SH-SY5Y (cell line): Measurements from ENCODE around the gene TMEM25.

Experiments used
- GATA2 ChIP-seq: IDR thresholded peaks from 2 replicates; pipeline ENCODE4 v1.6.1; 2011; ENCODE audit warnings: mild to moderate bottlenecking, low read depth, low read length
- GATA3 ChIP-seq: IDR thresholded peaks from 2 replicates; pipeline ENCODE4 v1.6.1; 2011; ENCODE audit warnings: low read depth, mild to moderate bottlenecking, low read length, moderate library complexity

The TMEM25 gene

DNA sequence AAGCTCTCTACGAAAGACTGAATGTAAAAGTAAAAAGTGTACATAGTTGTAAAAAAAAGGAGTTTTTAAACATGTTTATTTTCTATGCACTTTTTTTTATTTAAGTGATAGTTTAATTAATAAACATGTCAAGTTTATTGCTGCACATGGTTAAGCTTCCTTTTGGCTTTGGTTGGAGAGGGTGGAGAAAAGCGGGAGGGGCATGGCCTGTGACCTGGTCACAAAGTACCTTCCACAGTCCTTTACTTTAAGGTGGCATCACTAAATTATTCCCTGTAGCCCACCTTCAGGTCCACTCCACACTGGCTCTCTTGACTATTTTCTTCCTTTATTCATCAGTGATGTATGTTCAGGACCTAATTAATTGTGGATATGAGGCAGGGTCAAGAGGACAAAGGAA is 4.3 kb upstream of the TMEM25 start:
- TF ChIP-seq GATA2, result no peak
- TF ChIP-seq GATA3, result no peak

DNA sequence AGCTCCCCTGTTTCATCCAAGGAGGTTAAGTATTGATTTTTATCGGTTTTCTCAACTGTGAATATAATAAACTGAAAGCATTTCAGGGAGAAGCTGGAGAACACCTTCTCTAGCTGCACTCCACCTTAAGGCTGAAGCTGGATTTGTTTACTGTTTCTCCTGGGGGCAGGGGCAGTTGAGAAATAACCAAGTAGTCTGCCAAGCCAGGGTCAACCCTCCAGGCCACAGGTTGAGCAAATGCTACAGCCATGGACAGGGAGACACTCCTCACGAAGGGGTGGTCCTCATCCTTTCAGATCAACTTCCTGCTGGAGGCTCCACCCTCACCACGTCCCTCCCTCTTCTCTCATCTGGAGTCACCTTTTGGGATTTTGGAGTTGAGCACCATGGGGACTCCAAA is 3.9 kb upstream of the TMEM25 start, which contains the start of gene TTC36:
Gene TTC36 (plus strand): TSS at position 366 of the 400 bp plus-strand sequence. CDS start 21 bp downstream, at position 387.
- TF ChIP-seq GATA2 (no peak), GATA3 (no peak)

DNA sequence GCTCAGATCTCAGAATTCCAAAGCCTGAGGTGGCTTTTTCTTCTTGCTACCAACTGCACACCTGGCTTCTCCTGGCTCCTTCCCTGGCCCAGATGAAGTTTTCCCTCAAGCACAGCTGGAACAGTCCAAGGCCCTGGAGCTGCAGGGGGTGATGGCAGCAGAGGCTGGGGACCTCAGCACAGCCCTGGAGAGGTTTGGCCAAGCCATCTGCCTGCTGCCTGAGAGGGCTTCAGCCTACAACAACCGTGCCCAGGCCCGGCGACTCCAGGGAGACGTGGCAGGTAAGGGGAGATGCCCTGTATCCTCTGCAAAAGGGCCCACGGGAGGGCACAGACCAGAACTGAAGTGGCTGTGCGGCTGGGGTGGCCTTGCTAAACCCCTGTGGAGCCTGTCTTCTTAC is 2.5 kb upstream of the TMEM25 start:
- no peak for TF ChIP-seq GATA2
- no peak for TF ChIP-seq GATA3

DNA sequence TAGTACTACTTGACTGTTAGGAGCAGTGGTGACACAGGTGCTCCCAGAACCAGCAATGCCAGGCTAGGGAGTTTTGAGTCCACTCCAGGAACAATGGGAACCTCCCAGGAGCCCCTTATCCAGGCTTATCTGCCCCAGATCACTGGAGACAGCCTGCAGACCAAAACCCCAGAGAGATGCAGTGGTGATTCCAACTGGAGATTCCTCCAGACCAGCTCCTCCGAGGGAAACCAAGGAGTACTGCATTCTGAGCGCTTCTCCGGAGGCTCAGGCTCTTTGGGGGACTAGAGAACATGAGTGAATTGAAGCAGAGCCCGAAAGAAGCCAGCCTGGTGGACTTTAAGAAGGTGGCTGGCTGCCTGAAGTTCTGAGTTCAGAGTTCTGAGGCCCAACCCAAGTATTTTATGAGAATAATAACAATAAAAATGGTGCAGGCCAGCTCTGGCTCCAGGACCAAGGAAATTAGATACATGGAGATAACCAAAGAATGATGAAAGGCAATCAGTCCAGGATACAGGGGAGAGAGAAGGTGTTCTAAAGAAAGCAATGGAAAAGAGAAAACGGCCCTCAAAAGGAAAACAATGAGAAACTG is 1.3 kb upstream of the TMEM25 start:
- TF ChIP-seq GATA2 (no peak), GATA3 (no peak)

DNA sequence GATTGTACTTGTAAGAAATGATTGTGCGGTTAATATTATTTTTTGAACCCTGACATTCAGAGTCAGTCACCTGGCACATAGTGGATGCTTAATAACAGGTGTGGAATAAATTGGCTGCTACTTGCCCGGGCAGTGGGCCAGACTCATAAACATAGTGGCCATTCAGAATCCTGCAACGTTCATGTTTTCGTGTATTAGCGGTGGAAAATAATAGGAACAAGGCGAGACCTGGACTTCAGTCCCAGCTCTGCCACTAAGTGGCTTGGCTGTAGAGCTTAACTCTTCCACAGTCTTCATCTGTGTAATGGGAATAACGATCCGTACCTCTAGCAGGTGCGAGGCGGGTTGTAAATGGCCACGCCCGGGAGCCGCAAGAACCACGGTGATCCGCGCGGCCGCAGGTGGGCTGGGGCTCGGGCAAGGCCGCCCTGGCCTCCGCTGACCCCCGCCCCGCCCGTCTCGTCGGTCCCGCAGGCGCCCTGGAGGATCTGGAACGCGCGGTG is 761 bp upstream of the TMEM25 start:
- TF ChIP-seq GATA2 (no peak), GATA3 (no peak)

DNA sequence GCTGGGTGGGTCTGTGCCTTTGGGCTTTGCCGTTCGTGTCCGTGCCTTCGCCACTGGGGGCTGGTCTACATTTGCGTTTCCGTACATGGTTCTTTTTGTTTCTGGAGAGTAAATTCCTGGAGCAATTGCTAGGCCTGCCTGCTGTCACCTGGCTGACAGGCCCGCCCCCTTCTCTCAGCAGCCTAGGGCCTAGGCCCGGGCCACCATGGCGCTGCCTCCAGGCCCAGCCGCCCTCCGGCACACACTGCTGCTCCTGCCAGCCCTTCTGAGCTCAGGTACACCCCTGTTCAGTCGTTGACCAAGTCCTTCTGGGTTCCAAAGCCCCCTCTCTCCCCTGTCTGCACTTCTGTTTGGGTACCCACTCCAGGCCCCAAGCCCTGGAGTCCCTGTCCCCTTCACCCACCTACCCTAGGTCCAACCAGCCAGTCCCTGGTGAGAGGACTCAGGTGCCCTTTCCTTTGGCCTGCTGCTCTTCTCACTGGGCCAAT is 649 bp downstream of the TMEM25 start:
- no peak for TF ChIP-seq GATA3
- TF ChIP-seq GATA2, result no peak

DNA sequence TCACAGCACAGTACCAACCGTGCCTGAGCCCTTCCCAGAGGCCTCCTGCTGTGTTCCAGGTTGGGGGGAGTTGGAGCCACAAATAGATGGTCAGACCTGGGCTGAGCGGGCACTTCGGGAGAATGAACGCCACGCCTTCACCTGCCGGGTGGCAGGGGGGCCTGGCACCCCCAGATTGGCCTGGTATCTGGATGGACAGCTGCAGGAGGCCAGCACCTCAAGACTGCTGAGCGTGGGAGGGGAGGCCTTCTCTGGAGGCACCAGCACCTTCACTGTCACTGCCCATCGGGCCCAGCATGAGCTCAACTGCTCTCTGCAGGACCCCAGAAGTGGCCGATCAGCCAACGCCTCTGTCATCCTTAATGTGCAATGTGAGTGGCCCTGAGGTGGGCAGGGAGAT is 1.1 kb downstream of the TMEM25 start:
- TF ChIP-seq GATA3, result no peak
- TF ChIP-seq GATA2, result no peak

DNA sequence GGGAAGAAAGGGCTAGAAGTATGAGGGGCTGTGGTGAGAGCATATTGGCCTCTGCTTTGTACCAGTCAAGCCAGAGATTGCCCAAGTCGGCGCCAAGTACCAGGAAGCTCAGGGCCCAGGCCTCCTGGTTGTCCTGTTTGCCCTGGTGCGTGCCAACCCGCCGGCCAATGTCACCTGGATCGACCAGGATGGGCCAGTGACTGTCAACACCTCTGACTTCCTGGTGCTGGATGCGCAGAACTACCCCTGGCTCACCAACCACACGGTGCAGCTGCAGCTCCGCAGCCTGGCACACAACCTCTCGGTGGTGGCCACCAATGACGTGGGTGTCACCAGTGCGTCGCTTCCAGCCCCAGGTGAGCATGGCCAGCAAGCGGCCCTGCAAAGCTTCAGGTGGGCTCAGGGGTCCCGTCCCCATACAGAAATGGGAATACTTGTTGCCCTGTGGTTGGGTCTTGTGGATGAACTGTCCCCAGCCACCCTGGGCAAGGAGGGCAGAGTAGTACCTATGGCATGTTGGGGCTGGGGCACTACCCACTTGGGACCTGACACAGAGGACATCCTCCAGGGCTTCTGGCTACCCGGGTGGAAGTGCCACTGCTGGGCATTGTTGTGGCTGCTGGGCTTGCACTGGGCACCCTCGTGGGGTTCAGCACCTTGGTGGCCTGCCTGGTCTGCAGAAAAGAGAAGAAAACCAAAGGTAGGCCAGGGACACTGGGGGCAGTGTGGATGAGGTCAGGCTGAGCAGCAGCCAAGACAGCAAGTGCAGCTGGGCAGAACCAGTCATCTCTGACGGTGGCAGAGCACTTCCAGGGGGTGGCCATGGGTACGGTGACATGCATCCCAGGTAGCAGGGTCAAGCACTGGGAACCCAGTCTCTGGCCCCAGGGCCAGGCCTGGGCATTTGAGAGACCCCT is 2.1 kb downstream of the TMEM25 start:
- no peak for TF ChIP-seq GATA3
- no peak for TF ChIP-seq GATA2

DNA sequence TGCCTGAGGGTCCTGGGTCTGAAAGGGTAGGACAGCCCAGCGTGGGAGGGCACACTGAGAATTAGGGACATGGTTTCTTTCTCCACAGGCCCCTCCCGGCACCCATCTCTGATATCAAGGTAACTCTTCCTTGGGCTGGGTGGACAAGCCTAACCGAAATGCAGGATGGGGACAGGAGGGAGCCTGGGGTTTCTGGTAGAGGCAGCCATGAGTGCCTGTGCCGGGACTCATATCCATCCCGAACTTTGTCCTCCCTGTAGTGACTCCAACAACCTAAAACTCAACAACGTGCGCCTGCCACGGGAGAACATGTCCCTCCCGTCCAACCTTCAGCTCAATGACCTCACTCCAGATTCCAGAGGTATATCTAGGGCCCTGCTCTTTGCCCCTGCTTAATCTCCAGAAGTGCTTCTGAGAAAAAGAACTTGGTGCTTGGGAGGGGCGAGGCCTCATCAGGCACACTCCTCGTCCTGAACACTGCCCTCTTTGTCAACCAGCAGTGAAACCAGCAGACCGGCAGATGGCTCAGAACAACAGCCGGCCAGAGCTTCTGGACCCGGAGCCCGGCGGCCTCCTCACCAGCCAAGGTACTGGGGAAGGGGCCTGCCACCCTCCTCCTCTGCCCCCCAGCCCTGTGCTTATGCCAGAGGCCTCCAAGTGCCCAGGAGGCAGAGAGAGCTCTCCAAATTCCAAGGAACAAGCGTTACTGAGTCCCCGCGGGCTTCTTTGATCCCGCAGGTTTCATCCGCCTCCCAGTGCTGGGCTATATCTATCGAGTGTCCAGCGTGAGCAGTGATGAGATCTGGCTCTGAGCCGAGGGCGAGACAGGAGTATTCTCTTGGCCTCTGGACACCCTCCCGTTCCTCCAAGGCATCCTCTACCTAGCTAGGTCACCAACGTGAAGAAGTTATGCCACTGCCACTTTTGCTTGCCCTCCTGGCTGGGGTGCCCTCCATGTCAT is 3.1 kb downstream of the TMEM25 start:
- TF ChIP-seq GATA2 (no peak), GATA3 (no peak)

DNA sequence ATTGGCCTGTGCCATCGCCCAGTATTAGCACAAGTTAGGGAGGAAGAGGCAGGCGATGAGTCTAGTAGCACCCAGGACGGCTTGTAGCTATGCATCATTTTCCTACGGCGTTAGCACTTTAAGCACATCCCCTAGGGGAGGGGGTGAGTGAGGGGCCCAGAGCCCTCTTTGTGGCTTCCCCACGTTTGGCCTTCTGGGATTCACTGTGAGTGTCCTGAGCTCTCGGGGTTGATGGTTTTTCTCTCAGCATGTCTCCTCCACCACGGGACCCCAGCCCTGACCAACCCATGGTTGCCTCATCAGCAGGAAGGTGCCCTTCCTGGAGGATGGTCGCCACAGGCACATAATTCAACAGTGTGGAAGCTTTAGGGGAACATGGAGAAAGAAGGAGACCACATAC is 4.3 kb downstream of the TMEM25 start:
- no peak for TF ChIP-seq GATA2
- no peak for TF ChIP-seq GATA3

DNA sequence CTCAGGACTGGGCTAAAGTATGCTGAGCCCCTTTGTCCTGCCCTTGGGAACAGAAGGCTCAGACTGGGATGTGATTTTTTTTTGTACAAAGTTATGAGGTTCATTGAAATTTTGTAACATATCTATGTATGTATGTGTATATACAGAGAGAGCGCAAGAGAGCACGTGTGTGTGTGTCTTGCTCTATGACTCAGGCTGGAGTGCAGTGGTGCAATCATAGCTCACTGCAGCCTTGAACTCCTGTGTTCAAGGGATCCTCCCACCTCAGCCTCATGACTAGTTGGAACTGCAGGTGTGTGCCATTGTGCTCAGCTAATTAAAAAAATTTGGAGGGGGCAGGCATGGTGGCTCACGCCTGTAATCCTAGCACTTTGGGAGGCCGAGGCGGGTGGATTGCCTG is 5.7 kb downstream of the TMEM25 start:
- TF ChIP-seq GATA3 (no peak), GATA2 (no peak)

DNA sequence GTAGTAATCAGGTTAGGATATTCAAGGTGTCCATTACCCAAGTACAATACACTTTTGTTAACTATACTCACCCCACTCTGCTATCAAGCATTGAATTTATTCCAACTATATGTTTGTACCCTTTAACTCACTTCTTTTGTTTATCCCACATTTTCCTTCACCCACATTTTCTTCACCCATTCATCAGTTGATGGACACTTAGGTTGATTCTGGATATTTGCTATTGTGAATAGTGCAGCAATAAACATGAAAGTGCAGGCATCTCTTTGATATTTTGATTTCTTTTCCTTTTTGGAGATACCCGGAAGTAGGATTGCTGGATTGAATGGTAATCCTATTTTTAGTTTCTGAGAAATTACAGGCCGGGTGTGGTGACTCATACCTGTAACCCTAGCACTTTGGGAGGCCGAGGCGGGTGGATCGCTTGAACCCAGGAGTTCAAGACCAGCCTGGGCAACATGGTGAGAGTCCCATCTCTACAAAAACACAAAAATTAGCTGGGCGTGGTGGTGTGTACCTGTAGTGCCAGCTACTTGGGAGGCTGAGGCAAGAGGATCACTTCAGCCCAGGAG is 6.5 kb downstream of the TMEM25 start:
- TF ChIP-seq GATA2 (no peak), GATA3 (no peak)

DNA sequence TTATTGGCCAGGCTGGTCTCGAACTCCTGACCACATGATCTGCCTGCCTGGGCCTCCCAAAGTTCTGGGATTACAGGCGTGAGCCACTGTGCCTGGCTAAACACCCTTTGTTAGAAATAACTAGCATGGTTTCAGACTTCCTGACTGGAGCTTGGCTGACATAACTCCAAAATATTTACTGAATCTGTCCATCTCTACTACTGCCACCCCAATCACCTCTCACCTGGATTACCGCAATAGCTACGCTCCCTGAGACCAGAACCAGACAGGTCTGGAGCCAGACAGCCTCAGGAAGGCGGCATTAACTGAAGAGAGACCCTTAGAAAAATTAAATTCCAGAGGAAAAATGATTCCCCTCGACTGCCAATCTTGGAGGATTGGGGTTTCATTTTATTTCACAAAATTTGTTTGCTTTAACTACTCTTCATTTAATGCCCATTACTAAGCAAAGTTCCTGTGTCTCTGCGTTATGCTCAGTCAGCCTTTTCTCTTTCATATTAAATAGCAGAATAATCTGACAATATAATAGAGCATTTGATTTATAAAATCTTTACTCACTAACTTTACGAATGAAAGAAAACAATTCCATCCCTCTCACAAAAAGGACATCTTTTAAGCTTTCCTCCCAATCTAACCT is 13.1 kb downstream of the TMEM25 start:
- TF ChIP-seq GATA3 (no peak), GATA2 (no peak)

DNA sequence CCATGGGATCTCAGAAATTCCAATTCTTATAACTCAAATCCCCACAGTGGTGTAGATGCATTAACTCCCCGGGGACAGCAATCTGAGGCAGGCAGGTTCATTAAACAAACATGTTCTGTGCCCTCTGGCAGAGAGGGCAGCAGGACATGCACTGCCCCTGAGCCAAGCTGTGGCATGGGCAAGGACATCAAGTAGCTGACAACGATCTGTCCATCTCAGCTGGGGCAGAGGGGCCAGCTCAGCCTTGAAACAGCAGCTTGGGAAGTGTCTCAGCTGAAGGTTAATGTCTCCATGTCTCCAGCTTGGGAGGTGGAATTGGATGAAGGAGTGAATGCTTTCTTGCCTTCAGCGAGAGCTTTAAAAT is 13.6 kb downstream of the TMEM25 start:
- TF ChIP-seq GATA2 (no peak), GATA3 (no peak)
